Caki2 (cell line): Measurements from ENCODE around the gene VASP. TPM values are rescaled to one million over a fixed set of nuclear protein-coding genes. Genes with fewer than 3 reads are reported as not detected.

Experiments
- DNase-seq: peaks from one replicate; pipeline ENCODE4 v3.0.0-alpha.2; 2015; ENCODE audit warnings: low read depth
- in situ Hi-C: cut with HindIII; loops from 2 replicates; pipeline ENCODE4 v1.10.0; 2016; ENCODE audit warnings: low sequenced_read_pairs, low pct_unique_long_range_greater_than_20kb, mixed read lengths
- total RNA-seq: library from RNA; depleted of rRNA; stranded (reverse); fragments of >200 nt; shearing (Covaris generic); gene quantifications from 2 replicates; pipeline ENCODE4 v1.2.3, GENCODE V29; 2014; ENCODE audit warnings: low replicate concordance

Gene VASP
- total RNA-seq, 1 experiment from 2014 or later: 123 TPM

GRCh38 chr19:45472563-45473366 lies 34.5 kb upstream of the VASP start:
- in situ Hi-C loops: no loop called here
- no peak for DNase-seq

GRCh38 chr19:45473367-45473681 lies 34.0 kb upstream of the VASP start:
- no peak for DNase-seq
- in situ Hi-C loops: no loop called here

- in situ Hi-C loops: no loop called here
- no peak for DNase-seq
Measured at GRCh38 chr19:45473682-45474605, 33.3 kb upstream of the VASP start.

GRCh38 chr19:45474606-45475521 lies 32.4 kb upstream of the VASP start:
- in situ Hi-C loops: no loop called here
- DNase-seq: no peak

- DNase-seq: no peak
- in situ Hi-C loops: no loop called here
Measured at GRCh38 chr19:45475537-45476291, 31.6 kb upstream of the VASP start.

DNA sequence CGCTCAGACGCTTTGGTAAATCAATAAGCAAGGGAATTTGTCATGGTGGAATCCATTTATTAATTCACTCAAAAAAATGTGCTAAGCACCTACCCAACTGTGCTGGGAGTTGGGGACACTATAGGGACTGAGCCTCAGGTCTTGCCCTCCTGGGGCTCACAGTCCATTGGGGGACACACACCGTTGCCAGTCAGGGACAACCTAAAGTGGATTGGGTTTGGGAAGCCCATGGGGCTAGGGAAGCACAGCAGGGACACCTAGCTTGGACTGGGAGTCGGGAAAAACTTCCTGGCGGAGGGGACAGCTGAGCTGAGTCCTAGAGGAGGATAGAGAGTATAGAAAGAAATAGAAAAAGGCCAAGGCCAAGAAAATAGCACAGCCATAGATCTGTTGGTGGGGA lies 31.0 kb upstream of the VASP start:
- in situ Hi-C loops: no loop called here
- no peak for DNase-seq

DNA sequence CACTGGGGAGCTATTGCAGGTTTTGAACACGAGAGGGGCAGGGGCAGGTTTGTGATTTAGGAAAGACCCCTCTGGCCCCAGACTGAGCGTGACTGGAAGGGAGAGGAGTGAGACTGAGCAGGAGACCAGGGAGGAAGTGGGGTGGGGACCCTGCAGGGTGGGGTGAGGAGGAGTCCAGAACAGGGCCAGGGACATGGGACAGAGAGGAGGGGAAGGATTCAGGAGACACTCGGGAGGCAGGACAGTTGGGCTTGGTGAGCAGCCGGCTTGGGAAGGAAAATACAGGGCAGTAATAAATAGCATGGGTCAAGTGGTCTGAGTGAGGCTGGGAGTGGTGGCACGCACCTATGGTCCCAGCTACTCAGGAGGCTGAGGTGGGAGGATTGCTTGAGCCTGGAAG lies 30.1 kb upstream of the VASP start:
- DNase-seq: no peak
- in situ Hi-C loops: no loop called here

GRCh38 chr19:45477713-45478453 lies 29.4 kb upstream of the VASP start:
- in situ Hi-C loops: no loop called here
- DNase-seq: no peak

GRCh38 chr19:45478454-45479238 lies 28.6 kb upstream of the VASP start:
- in situ Hi-C loops: no loop called here
- peak; percentile 95 for DNase-seq

DNA sequence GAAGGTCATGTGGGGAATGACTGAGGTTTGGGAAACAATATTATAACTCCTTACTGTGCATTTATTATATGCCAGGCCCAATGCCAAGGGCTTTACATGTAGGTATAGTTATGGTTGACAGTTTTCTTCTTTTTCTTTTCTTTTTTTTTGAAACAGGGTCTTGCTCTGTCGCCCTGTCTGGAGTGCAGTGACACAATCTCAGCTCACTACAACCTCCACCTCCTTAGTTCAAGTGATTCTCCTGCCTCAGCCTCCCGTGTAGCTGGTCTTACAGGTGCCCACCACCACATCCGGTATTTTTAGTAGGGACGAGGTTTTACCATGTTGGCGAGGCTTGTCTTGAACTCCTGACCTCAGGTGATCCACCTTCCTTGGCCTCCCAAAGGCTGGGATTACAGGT lies 24.2 kb upstream of the VASP start:
- in situ Hi-C loops: no loop called here
- DNase-seq: no peak

- in situ Hi-C loops: no loop called here
- DNase-seq: no peak
Measured at GRCh38 chr19:45484273-45484945, 22.9 kb upstream of the VASP start.

DNA sequence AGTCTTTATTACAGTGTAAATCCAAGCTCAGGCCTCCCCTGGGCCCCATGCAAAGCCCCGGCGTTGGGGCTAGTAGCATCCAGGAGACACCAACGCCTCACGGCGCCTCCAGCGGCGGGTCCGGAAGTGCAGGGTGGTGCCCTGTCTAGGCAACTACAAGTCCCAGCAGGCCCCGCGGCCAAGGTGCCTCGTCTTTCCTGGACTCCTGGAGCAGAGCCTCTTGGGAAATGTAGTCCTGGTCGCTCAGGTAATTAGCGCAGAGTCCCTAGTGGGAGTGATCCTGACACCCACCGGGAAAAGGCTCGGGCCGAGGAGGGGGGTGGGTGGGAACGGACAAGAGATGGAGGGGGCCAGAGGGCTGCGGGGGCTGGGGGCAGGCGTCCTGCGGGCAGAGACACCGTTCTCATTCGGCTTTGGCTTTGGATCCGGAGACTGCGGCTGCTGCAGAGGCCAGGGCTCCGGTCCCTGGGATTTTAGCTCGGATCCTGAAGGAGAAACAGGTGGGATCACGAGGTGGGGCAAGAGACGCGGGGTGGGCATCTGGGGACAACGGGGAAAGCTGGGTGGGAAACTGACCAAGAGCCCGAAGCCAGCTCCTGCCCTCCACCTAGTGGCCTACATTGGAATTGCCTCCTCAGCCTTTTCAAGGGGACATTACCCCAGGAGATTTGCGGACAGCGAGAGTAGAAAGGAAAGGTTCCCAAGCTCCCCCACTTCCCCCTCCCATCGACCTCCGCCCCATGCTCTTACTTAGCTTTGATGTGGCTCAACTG lies 21.8 kb upstream of the VASP start:
- DNase-seq: peak; percentile 87
- in situ Hi-C loops: no loop called here

DNA sequence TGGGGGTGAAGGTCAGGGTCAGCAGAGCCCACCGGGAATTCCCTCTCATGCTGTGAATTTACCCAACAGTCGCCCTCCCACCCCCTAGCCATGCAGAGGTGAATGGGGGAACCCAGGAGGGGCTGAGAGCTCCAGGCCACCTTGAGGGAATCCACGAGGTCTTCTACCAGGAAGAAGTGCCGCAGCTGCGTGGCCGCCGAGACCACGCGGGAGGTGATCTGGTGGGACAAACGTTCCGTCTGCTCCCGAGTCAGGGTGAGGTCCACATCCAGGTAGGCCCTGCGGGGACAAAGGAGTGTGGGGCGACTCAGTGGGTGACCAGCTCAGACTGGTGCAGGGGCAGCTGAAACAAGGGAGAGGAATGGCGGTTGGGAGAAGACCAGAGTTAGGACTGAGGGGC lies 18.6 kb upstream of the VASP start:
- DNase-seq: no peak
- in situ Hi-C loops: no loop called here

DNA sequence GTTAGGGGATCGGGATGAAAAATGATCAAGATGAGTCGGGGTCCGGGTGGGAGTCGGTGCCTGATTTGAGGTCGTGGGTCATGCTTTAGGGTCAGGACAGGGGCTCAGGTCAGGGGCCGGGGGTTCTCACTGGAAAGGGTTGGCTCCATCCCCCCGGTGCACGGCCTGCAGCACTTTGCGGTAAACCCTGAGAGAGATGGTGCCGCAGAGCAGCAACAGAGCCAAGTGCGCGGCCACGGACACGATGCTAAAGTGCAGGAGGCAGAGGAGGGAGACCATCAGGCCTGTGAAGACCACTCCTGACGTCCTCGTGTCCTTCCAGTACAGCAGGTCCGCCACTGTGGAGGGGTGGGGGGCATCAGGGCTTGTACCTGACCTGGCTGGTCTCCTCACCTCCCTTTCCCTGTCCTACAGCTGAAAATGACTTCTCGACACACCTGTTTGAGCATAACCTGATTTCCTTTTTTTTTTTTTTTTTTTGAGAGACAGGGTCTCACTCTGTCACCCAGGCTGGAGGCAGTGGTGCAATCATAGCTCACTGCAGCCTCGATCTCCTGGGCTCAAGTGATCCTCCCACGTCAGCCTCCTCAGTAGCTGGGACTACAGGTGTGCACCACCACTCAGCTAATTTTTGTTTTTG lies 17.9 kb upstream of the VASP start:
- no peak for DNase-seq
- in situ Hi-C loops: no loop called here

- DNase-seq: no peak
- in situ Hi-C loops: no loop called here
Measured at GRCh38 chr19:45492137-45492626, 15.1 kb upstream of the VASP start.
